A673 (cell line): ENCODE measurements around the gene PRODH. TPM values are rescaled to one million over a fixed set of nuclear protein-coding genes. Genes with fewer than 3 reads are reported as not detected.
"Not testable (repeated sequence)": the region's sequence is repeated elsewhere in the genome, so short reads cannot be mapped to it uniquely, and the experiment has no call there.

Source experiments
- BruUV-seq: library from RNA; stranded (reverse); fragments of 400-500 nt; replicated peaks from 2 replicates; lab custom pipeline; 2021; lab: Mats Ljungman, UMichigan
- CTCF ChIA-PET: fragments of 300-600 bp; sonication (Branson Sonifier 250); formaldehyde crosslinking; loops from one replicate; lab custom pipeline; 2022; ENCODE audit warnings: antibody characterized with exemption; lab: Charles Lee
- POLR2A ChIA-PET: fragments of 300-600 bp; sonication (Branson Sonifier 250); formaldehyde crosslinking; loops from one replicate; lab custom pipeline; 2022; ENCODE audit warnings: antibody characterized with exemption; ENCODE audit not compliant: low non-redundant PET; lab: Charles Lee
- DNase-seq: peaks from one replicate; pipeline ENCODE4 v3.0.0-alpha.2; 2015; ENCODE audit warnings: low spot score
- H3K27ac ChIP-seq: fragments of 200-600 bp; sonication (generic); 2 replicates; pipeline ENCODE4 v1.5.1; 2016; ENCODE audit warnings: mixed run types, low read depth, mild to moderate bottlenecking, mixed read lengths, antibody characterized with exemption, low read length; ENCODE audit not compliant: poor library complexity, severe bottlenecking
- H3K27me3 ChIP-seq: fragments of 200-600 bp; sonication (generic); replicated peaks from 2 replicates; pipeline ENCODE4 v1.6.1; 2017; ENCODE audit warnings: mixed run types, low read depth, mild to moderate bottlenecking, mixed read lengths, antibody characterized with exemption, low read length; ENCODE audit not compliant: insufficient read depth, poor library complexity
- H3K36me3 ChIP-seq: fragments of 200-600 bp; sonication (generic); 2 replicates; pipeline ENCODE4 v1.6.1; 2016; ENCODE audit warnings: mixed run types, mild to moderate bottlenecking, mixed read lengths, antibody characterized with exemption, low read length; ENCODE audit not compliant: insufficient read depth, poor library complexity, severe bottlenecking
- H3K4me1 ChIP-seq: fragments of 200-600 bp; sonication (generic); 2 replicates; pipeline ENCODE4 v1.6.1; 2017; ENCODE audit warnings: mixed run types, mild to moderate bottlenecking, mixed read lengths, antibody characterized with exemption, low read length; ENCODE audit not compliant: insufficient read depth, poor library complexity, severe bottlenecking
- H3K4me3 ChIP-seq: fragments of 200-600 bp; sonication (generic); 2 replicates; pipeline ENCODE4 v1.5.1; 2016; ENCODE audit warnings: low read depth, mixed run types, mild to moderate bottlenecking, mixed read lengths, low read length; ENCODE audit not compliant: poor library complexity, severe bottlenecking
- H3K9me3 ChIP-seq: fragments of 200-600 bp; sonication (generic); 2 replicates; pipeline ENCODE4 v1.6.1; 2016; ENCODE audit warnings: mixed run types, low read depth, mild to moderate bottlenecking, mixed read lengths, antibody characterized with exemption, low read length; ENCODE audit not compliant: poor library complexity, severe bottlenecking
- CTCF ChIP-seq: fragments of 300-800, 200-600 bp; sonication (generic); conservative IDR thresholded peaks from 2 replicates; pipeline ENCODE4 v1.5.1; 2017; ENCODE audit warnings: low read depth, mild to moderate bottlenecking, antibody characterized with exemption, low read length, moderate library complexity, mixed read lengths
- EZH2 ChIP-seq: fragments of 200-600 bp; sonication (generic); IDR thresholded peaks from 2 replicates; pipeline ENCODE4 v1.6.1; 2017; ENCODE audit warnings: borderline replicate concordance, low read depth, mild to moderate bottlenecking, mixed read lengths, antibody characterized with exemption, low read length; ENCODE audit not compliant: poor library complexity, severe bottlenecking
- intact Hi-C: fragments of 100-400 bp; cut with micrococcal nuclease; formaldehyde crosslinking; loops from one replicate; pipeline ENCODE4 v1.10.0; 2022; ENCODE audit not compliant: unreplicated experiment
- total RNA-seq: library from RNA; stranded (reverse); gene quantifications from 2 replicates; pipeline ENCODE4 v1.2.3, GENCODE V29; 2021

Gene PRODH
- total RNA-seq, 1 experiment from 2014 or later = 10.9 TPM

GRCh38 chr22:18956956-18957355 is 20.9 kb upstream of the PRODH start:
- H3K9me3 ChIP-seq, H3K4me3 ChIP-seq, intact Hi-C loops, BruUV-seq, DNase-seq, H3K4me1 ChIP-seq, H3K36me3 ChIP-seq, H3K27ac ChIP-seq, H3K27me3 ChIP-seq, POLR2A ChIA-PET: not testable (repeated sequence)
- CTCF ChIA-PET = interaction anchor here (0.6 to 0.7 kb wide), 2 partner anchors 19 to 123 kb away, joined by 3 to 7 read pairs; no protein-coding TSS in a partner anchor

GRCh38 chr22:18956121-18956895 is 20.2 kb upstream of the PRODH start:
- DNase-seq, H3K27me3 ChIP-seq, POLR2A ChIA-PET, H3K4me3 ChIP-seq, H3K36me3 ChIP-seq, BruUV-seq, intact Hi-C loops, H3K27ac ChIP-seq, H3K4me1 ChIP-seq, H3K9me3 ChIP-seq: not testable (repeated sequence)
- CTCF ChIA-PET = interaction anchor here (0.6 to 0.7 kb wide), 2 partner anchors 19 to 123 kb away, joined by 3 to 7 read pairs; no protein-coding TSS in a partner anchor

- Histone ChIP-seq H3K27me3 (no peaks in the 10 kb centered on the region), H3K9me3 (no peaks in the 10 kb centered on the region), H3K4me1 (no peaks in the 10 kb centered on the region), H3K36me3 (no peaks in the 10 kb centered on the region), H3K27ac (no peak overlapping the region), H3K4me3 (no peak overlapping the region)
- DNase-seq = no peak
- intact Hi-C loops = no loop called here
- no peak for TF ChIP-seq CTCF
- no peak for TF ChIP-seq EZH2
- ChIA-PET CTCF (no interaction called here), POLR2A (no interaction called here)
- BruUV-seq = no TSS peak
Observed at GRCh38 chr22:18955696-18956095, 19.6 kb upstream of the PRODH start.

- POLR2A ChIA-PET = no interaction called here
- intact Hi-C loops = no loop called here
- DNase-seq = no peak
Observed at GRCh38 chr22:18954990-18955571, 19.0 kb upstream of the PRODH start.

More at GRCh38 chr22:18954990-18955571, 19.0 kb upstream of the PRODH start:
- Histone ChIP-seq H3K9me3 (no peaks in the 10 kb centered on the region), H3K36me3 (no peaks in the 10 kb centered on the region), H3K4me3 (no peak overlapping the region), H3K27ac (no peak overlapping the region), H3K27me3 (no peaks in the 10 kb centered on the region), H3K4me1 (no peaks in the 10 kb centered on the region)
- TF ChIP-seq CTCF = no peak
- TF ChIP-seq EZH2 = no peak
- no TSS peak for BruUV-seq
- CTCF ChIA-PET = no interaction called here
